SK-N-SH treated with all-trans-retinoic acid at 6 μM for 48 hours (cell line): ENCODE results near the gene TSHZ2.

ENCODE experiments used
- ATAC-seq: fragments of 200-7000 bp; cut with Tn5 transposase; 3 replicates; pipeline ENCODE4 v1.9.1; 2020; ENCODE audit warnings: mild to moderate bottlenecking, moderate library complexity
- ARNTL ChIP-seq: fragments of 450-650 bp; formaldehyde crosslinking; IDR thresholded peaks from 2 replicates; pipeline ENCODE4 v1.5.0; 2020; ENCODE audit warnings: low read depth, mild to moderate bottlenecking, moderate library complexity, borderline replicate concordance
- BACH2 ChIP-seq: fragments of 250-450 bp; sonication (Bioruptor Pico); IDR thresholded peaks from 2 replicates; pipeline ENCODE4 v1.9.0; 2021; ENCODE audit warnings: mild to moderate bottlenecking, borderline replicate concordance
- CSDC2 ChIP-seq: fragments of 250-450 bp; sonication (Bioruptor Pico); IDR thresholded peaks from 2 replicates; pipeline ENCODE4 v1.5.0; 2020; ENCODE audit warnings: mild to moderate bottlenecking, moderate library complexity
- ESRRG ChIP-seq: fragments of 250-450 bp; sonication (Bioruptor Pico); IDR thresholded peaks from 2 replicates; pipeline ENCODE4 v1.6.1; 2021; ENCODE audit warnings: mild to moderate bottlenecking
- GLIS3 ChIP-seq: fragments of 250-450 bp; sonication (Bioruptor Pico); IDR thresholded peaks from 2 replicates; pipeline ENCODE4 v1.5.0; 2020; ENCODE audit warnings: mild to moderate bottlenecking, moderate library complexity
- ISL1 ChIP-seq: fragments of 250-450 bp; sonication (Bioruptor Pico); IDR thresholded peaks from 2 replicates; pipeline ENCODE4 v2.1.2; 2022; ENCODE audit warnings: mild to moderate bottlenecking, moderate library complexity
- OSR1 ChIP-seq: fragments of 250-450 bp; sonication (Bioruptor Pico); IDR thresholded peaks from 2 replicates; pipeline ENCODE4 v1.8.0; 2022; ENCODE audit warnings: moderate library complexity, mild to moderate bottlenecking, inconsistent platforms
- POU6F1 ChIP-seq: fragments of 250-450 bp; sonication (Bioruptor Pico); IDR thresholded peaks from 2 replicates; pipeline ENCODE4 v1.8.0; 2021; ENCODE audit warnings: low read depth, mild to moderate bottlenecking, moderate library complexity, borderline replicate concordance
- PPARA ChIP-seq: fragments of 250-450 bp; sonication (Bioruptor Pico); IDR thresholded peaks from 2 replicates; pipeline ENCODE4 v1.5.0; 2020; ENCODE audit warnings: mild to moderate bottlenecking, borderline replicate concordance
- RARB ChIP-seq: fragments of 250-450 bp; sonication (Bioruptor Pico); IDR thresholded peaks from 2 replicates; pipeline ENCODE4 v1.8.0; 2021; ENCODE audit warnings: mild to moderate bottlenecking, moderate library complexity
- SNAI2 ChIP-seq: fragments of 250-450 bp; sonication (Bioruptor Pico); IDR thresholded peaks from 2 replicates; pipeline ENCODE4 v1.5.0; 2020; ENCODE audit warnings: mild to moderate bottlenecking, moderate library complexity
- TCF4 ChIP-seq: fragments of 250-450 bp; sonication (Bioruptor Pico); IDR thresholded peaks from 2 replicates; pipeline ENCODE4 v1.8.0; 2021; ENCODE audit warnings: mild to moderate bottlenecking, moderate library complexity, borderline replicate concordance
- TOX ChIP-seq: fragments of 250-450 bp; sonication (Bioruptor Pico); IDR thresholded peaks from 2 replicates; pipeline ENCODE4 v1.8.0; 2021; ENCODE audit warnings: mild to moderate bottlenecking, moderate library complexity, borderline replicate concordance
- TSHZ2 ChIP-seq: fragments of 250-450 bp; sonication (Bioruptor Pico); IDR thresholded peaks from 2 replicates; pipeline ENCODE4 v1.5.0; 2020; ENCODE audit warnings: mild to moderate bottlenecking, moderate library complexity
- ZC3H10 ChIP-seq: fragments of 250-450 bp; sonication (Bioruptor Pico); IDR thresholded peaks from 2 replicates; pipeline ENCODE4 v1.5.1; 2021; ENCODE audit warnings: mild to moderate bottlenecking, moderate library complexity
- ZFP3 ChIP-seq: fragments of 250-450 bp; sonication (Bioruptor Pico); IDR thresholded peaks from 2 replicates; pipeline ENCODE4 v1.5.0; 2020; ENCODE audit warnings: mild to moderate bottlenecking, moderate library complexity
- ZFP30 ChIP-seq: fragments of 450-650 bp; formaldehyde crosslinking; IDR thresholded peaks from 2 replicates; pipeline ENCODE4 v1.5.0; 2022; ENCODE audit warnings: mild to moderate bottlenecking, moderate library complexity
- ZNF565 ChIP-seq: fragments of 450-650 bp; formaldehyde crosslinking; conservative IDR thresholded peaks from 2 replicates; pipeline ENCODE4 v1.5.0; 2020; ENCODE audit warnings: low read depth, mild to moderate bottlenecking, moderate library complexity
- ZNF8 ChIP-seq: fragments of 450-650 bp; formaldehyde crosslinking; IDR thresholded peaks from 2 replicates; pipeline ENCODE4 v1.5.0; 2020; ENCODE audit warnings: mild to moderate bottlenecking, moderate library complexity
- TF ChIP-seq, protein P1 (sequence below): fragments of 250-450 bp; sonication (Bioruptor Pico); IDR thresholded peaks from 2 replicates; pipeline ENCODE4 v1.8.0; 2020; ENCODE audit warnings: mild to moderate bottlenecking, moderate library complexity, borderline replicate concordance
- TF ChIP-seq, protein P2 (sequence below): fragments of 250-450 bp; sonication (Bioruptor Pico); IDR thresholded peaks from 2 replicates; pipeline ENCODE4 v1.5.1; 2021; ENCODE audit warnings: mild to moderate bottlenecking, moderate library complexity

TSHZ2 gene

DNA sequence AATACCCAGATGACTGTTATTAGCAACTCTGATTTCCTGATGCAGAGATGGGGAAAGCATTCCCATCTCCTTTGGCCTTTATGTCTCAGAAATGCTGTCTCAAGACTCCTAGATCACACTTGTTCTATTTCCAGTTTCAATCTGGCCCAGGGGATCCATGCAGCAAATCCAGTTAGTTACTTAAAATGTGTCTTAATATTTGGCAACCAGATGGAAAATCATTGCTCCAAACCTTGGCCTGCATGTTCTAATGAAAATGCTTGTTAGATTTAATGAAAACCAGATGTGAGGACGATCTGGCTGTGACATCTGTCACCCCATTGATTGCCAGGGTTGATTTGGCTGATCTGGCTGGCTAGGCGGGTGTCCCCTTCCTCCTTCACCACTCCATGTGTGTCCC, 125.2 kb downstream of the TSHZ2 start:
- no peak for ATAC-seq
- TF ChIP-seq TCF4 (CRISPR knock-in tag) (peak; percentile 69; the same call in 1 of the 2 replicates), GLIS3 (CRISPR knock-in tag) (no peak), POU6F1 (no peak), BACH2 (CRISPR knock-in tag) (no peak)

DNA sequence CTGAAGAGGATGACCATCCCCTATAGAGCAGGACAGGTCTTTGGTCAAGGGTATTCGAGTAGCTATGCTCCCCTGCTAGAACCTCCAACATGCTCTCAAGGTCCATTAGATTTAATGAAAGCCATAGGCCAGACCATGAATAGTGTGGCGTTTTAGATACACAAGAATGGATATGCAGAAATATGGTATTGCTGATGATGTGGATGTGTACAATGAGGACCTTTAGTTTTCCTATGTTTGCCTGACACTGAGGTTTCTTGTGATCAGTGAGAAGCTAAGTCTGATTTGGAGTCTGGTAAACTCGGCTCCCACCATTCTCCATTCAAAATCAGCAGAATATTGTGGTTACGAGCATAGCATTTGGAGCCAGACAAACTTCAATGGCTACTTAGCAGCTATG, 125.6 kb downstream of the TSHZ2 start:
- ATAC-seq = no peak
- TF ChIP-seq, protein P1, sequence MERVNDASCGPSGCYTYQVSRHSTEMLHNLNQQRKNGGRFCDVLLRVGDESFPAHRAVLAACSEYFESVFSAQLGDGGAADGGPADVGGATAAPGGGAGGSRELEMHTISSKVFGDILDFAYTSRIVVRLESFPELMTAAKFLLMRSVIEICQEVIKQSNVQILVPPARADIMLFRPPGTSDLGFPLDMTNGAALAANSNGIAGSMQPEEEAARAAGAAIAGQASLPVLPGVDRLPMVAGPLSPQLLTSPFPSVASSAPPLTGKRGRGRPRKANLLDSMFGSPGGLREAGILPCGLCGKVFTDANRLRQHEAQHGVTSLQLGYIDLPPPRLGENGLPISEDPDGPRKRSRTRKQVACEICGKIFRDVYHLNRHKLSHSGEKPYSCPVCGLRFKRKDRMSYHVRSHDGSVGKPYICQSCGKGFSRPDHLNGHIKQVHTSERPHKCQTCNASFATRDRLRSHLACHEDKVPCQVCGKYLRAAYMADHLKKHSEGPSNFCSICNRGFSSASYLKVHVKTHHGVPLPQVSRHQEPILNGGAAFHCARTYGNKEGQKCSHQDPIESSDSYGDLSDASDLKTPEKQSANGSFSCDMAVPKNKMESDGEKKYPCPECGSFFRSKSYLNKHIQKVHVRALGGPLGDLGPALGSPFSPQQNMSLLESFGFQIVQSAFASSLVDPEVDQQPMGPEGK (CRISPR knock-in tag) = no peak
- no peak for TF ChIP-seq CSDC2
- TF ChIP-seq ZFP3 (CRISPR knock-in tag) = no peak
- no peak for TF ChIP-seq ESRRG (CRISPR knock-in tag)
- no peak for TF ChIP-seq RARB (CRISPR knock-in tag)
- TF ChIP-seq ARNTL = no peak
- no peak for TF ChIP-seq ZNF8 (CRISPR knock-in tag)
- TF ChIP-seq, protein P2, sequence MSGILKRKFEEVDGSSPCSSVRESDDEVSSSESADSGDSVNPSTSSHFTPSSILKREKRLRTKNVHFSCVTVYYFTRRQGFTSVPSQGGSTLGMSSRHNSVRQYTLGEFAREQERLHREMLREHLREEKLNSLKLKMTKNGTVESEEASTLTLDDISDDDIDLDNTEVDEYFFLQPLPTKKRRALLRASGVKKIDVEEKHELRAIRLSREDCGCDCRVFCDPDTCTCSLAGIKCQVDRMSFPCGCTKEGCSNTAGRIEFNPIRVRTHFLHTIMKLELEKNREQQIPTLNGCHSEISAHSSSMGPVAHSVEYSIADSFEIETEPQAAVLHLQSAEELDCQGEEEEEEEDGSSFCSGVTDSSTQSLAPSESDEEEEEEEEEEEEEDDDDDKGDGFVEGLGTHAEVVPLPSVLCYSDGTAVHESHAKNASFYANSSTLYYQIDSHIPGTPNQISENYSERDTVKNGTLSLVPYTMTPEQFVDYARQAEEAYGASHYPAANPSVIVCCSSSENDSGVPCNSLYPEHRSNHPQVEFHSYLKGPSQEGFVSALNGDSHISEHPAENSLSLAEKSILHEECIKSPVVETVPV = no peak
- TF ChIP-seq ISL1 (CRISPR knock-in tag) = no peak

- ATAC-seq = no peak
- TF ChIP-seq POU6F1 (no peak), TCF4 (CRISPR knock-in tag) (no peak), OSR1 (CRISPR knock-in tag) (no peak), ISL1 (CRISPR knock-in tag) (no peak), CSDC2 (no peak), ZFP30 (no peak), ZNF565 (no peak), PPARA (CRISPR knock-in tag) (no peak), TOX (CRISPR knock-in tag) (no peak), ZC3H10 (CRISPR knock-in tag) (no peak), TSHZ2 (CRISPR knock-in tag) (no peak), GLIS3 (CRISPR knock-in tag) (no peak), BACH2 (CRISPR knock-in tag) (no peak), SNAI2 (CRISPR knock-in tag) (no peak)
- TF ChIP-seq, protein P1 (CRISPR knock-in tag) = no peak
- TF ChIP-seq, protein P2 = no peak
These were observed 126.5 kb downstream of the TSHZ2 start for GRCh38 chr20:53098621-53099020.
